DND-41 (cell line): ENCODE results near the gene SHFL.

Source experiments
- ATAC-seq: fragments of 200-7000 bp; cut with Tn5 transposase; 3 replicates; pipeline ENCODE4 v1.9.1; 2021; ENCODE audit warnings: low read depth; ENCODE audit not compliant: insufficient read depth
- DNase-seq: peaks from one replicate; pipeline ENCODE4 v3.0.0-alpha.2; 2020
- H2AFZ ChIP-seq: 2 replicates; pipeline ENCODE4 v1.6.0; 2012; ENCODE audit warnings: low read depth, low read length
- H3K27ac ChIP-seq: 2 replicates; pipeline ENCODE4 v1.5.1; 2012; ENCODE audit warnings: low read length, inconsistent platforms
- H3K27me3 ChIP-seq: fragments of 200-600 bp; sonication (generic); 2 replicates; pipeline ENCODE4 v1.6.0; 2012; ENCODE audit warnings: low read length, mild to moderate bottlenecking, inconsistent platforms; ENCODE audit not compliant: insufficient read depth, poor library complexity
- H3K36me3 ChIP-seq: 2 replicates; pipeline ENCODE4 v1.5.1; 2012; ENCODE audit warnings: low read length, inconsistent platforms; ENCODE audit not compliant: insufficient read depth
- H3K4me1 ChIP-seq: 2 replicates; pipeline ENCODE4 v1.5.1; 2012; ENCODE audit warnings: mild to moderate bottlenecking, low read length; ENCODE audit not compliant: insufficient read depth
- H3K4me2 ChIP-seq: 2 replicates; pipeline ENCODE4 v1.6.0; 2012; ENCODE audit warnings: mild to moderate bottlenecking, moderate library complexity, low read length, inconsistent platforms; ENCODE audit not compliant: insufficient read depth
- H3K4me3 ChIP-seq, 2 experiments: fragments of 200-600 bp in 1 of 2; shearing (Covaris generic) in 1 of 2; 2 replicates each; pipeline ENCODE4 v1.5.1; 2012 to 2016; ENCODE audit warnings: inconsistent platforms in 2 of 2, low read length in 2 of 2, mild to moderate bottlenecking in 2 of 2, low read depth in 1 of 2, moderate library complexity in 1 of 2
- H3K79me2 ChIP-seq: 2 replicates; pipeline ENCODE4 v1.6.0; 2012; ENCODE audit warnings: low read length, inconsistent platforms; ENCODE audit not compliant: insufficient read depth
- H3K9ac ChIP-seq: 2 replicates; pipeline ENCODE4 v1.6.0; 2012; ENCODE audit warnings: low read depth, mild to moderate bottlenecking, inconsistent platforms, low read length, moderate library complexity
- H3K9me3 ChIP-seq: 2 replicates; pipeline ENCODE4 v1.5.1; 2012; ENCODE audit warnings: low read length, moderate library complexity, mild to moderate bottlenecking, inconsistent platforms; ENCODE audit not compliant: insufficient read depth, severe bottlenecking
- H4K20me1 ChIP-seq: 2 replicates; pipeline ENCODE4 v1.6.0; 2012; ENCODE audit warnings: low read length; ENCODE audit not compliant: insufficient read depth
- EZH2 ChIP-seq: IDR thresholded peaks from 3 replicates; pipeline ENCODE4 v1.6.1; 2012; ENCODE audit warnings: borderline replicate concordance, low read depth, mild to moderate bottlenecking, moderate library complexity, low read length, inconsistent platforms; ENCODE audit not compliant: severe bottlenecking
- TF ChIP-seq, protein P1 (sequence below): IDR thresholded peaks from 2 replicates; pipeline ENCODE4 v1.5.1; 2012; ENCODE audit warnings: borderline replicate concordance, low read length, moderate library complexity, mild to moderate bottlenecking; ENCODE audit not compliant: poor library complexity, severe bottlenecking; ENCODE audit errors: extremely low read depth

Gene SHFL

DNA sequence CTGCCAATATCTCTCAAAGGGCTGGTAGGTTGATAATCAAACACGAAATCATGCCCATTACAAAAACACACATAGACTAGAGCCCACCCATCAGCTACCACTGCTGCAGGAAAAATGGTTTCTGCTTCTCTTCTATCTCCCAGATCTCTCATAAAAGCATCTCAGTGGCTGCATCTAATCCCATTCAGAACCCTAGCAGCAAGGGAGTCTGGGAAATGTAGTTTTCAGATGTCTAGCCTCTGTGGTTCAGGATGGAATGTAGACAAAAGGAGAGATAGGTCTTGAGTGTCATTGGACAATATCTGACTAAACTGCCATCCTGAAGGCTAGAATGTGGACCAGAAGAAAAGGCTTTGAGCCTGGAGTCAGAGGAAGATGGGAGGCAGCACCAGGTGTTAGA, 40.7 kb upstream of the SHFL start:
- Histone ChIP-seq H3K36me3 (no peaks in the 10 kb centered on the region), H3K4me2 (no peak overlapping the region), H4K20me1 (no peaks in the 10 kb centered on the region; the same call in 1 of the 2 replicates), H3K9ac (no peak overlapping the region), H3K79me2 (no peaks in the 10 kb centered on the region), H3K27me3 (no peaks in the 10 kb centered on the region), H3K4me3 (no peak overlapping the region), H3K9me3 (peaks cover 40% of the 10 kb centered on the region), H3K27ac (no peak overlapping the region), H2AFZ (no peak overlapping the region), H3K4me1 (no peaks in the 10 kb centered on the region)
- ATAC-seq (no peak), DNase-seq (no peak)
- TF ChIP-seq, protein P1, sequence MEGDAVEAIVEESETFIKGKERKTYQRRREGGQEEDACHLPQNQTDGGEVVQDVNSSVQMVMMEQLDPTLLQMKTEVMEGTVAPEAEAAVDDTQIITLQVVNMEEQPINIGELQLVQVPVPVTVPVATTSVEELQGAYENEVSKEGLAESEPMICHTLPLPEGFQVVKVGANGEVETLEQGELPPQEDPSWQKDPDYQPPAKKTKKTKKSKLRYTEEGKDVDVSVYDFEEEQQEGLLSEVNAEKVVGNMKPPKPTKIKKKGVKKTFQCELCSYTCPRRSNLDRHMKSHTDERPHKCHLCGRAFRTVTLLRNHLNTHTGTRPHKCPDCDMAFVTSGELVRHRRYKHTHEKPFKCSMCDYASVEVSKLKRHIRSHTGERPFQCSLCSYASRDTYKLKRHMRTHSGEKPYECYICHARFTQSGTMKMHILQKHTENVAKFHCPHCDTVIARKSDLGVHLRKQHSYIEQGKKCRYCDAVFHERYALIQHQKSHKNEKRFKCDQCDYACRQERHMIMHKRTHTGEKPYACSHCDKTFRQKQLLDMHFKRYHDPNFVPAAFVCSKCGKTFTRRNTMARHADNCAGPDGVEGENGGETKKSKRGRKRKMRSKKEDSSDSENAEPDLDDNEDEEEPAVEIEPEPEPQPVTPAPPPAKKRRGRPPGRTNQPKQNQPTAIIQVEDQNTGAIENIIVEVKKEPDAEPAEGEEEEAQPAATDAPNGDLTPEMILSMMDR = no peak
- no peak for TF ChIP-seq EZH2

DNA sequence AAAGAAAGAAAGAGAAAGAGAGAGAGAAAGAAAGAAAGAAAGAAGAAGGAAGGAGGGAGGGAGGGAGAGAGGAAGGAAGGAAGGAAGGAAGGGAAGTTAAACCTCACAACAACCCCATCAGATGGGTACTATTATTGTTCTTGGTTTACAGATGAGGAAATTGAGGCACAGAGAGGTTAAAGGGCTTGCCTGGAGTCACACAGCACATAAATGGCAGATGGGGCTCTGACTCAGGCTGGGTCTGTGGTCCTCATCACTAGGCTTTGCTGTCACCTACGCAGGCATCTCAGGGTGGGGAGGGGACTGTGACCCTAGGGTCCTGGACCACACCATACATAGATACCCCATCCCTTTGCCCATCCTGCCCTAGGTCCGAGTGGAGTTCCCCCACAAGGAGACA, 36.5 kb upstream of the SHFL start:
- no peaks in the 10 kb centered on the region for H3K36me3 ChIP-seq

DNA sequence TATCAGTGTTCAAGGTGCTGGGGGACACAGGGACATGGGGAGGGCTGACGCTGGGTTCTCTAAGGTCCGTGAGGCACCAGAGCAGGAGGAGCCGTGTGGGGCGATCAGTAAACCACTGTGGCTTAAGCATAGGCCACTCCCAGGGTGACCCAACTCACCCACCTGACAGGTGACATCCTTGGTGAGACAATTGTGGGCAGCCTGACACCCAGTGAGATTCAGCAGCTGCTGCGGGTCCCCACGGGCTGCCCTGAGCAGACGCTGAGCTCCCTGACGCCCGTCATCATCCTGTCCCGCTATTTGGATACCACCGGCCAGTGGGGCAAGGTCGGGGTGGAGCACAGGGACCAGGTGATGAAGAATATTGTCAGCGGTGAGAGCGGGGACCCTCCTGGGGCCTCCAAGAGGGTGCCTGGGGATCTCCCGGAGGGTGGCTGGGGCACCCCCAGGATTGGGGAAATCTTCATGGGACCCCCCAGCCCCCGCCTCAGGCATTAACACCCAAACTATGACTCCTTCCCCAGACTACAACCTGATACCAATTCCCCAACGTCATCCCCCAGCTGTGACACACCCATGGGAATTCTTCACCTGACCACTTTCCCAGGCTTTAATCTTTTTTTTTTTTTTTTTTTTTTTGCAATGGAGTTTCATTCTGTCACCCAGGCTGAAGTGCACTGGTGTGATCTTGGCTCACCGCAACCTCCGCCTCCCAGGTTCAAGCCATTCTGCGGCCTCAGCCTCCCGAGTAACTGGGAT, 33.3 kb upstream of the SHFL start:
- H3K27ac ChIP-seq = no peak overlapping the region
- H3K9me3 ChIP-seq = no peaks in the 10 kb centered on the region
- ATAC-seq (no peak), DNase-seq (no peak)
- no peaks in the 10 kb centered on the region for H3K79me2 ChIP-seq
- H3K4me3 ChIP-seq = no peak overlapping the region
- H3K27me3 ChIP-seq = no peaks in the 10 kb centered on the region
- TF ChIP-seq, protein P1 = no peak
- no peak for TF ChIP-seq EZH2
- no peak overlapping the region for H2AFZ ChIP-seq
- no peaks in the 10 kb centered on the region for H3K36me3 ChIP-seq
- H4K20me1 ChIP-seq = no peaks in the 10 kb centered on the region
- no peaks in the 10 kb centered on the region for H3K4me1 ChIP-seq
- no peak overlapping the region for H3K9ac ChIP-seq
- H3K4me2 ChIP-seq = no peak overlapping the region

More for the DNA sequence above, 36.5 kb upstream of the SHFL start:
- no peaks in the 10 kb centered on the region for H3K79me2 ChIP-seq
- H3K27ac ChIP-seq = no peak overlapping the region
- no peaks in the 10 kb centered on the region for H3K4me1 ChIP-seq
- no peaks in the 10 kb centered on the region for H3K27me3 ChIP-seq
- TF ChIP-seq, protein P1 = no peak
- no peak for TF ChIP-seq EZH2
- H4K20me1 ChIP-seq = no peaks in the 10 kb centered on the region; the same call in 1 of the 2 replicates
- H2AFZ ChIP-seq = no peak overlapping the region
- DNase-seq = no peak
- no peak overlapping the region for H3K4me2 ChIP-seq
- H3K9me3 ChIP-seq = peaks cover 9% of the 10 kb centered on the region
- H3K4me3 ChIP-seq = no peak overlapping the region
- H3K9ac ChIP-seq = no peak overlapping the region
- ATAC-seq = no peak
